Measurements from ENCODE around the gene SERPINC1.
"Not testable (repeated sequence)": the region's sequence is repeated elsewhere in the genome, so short reads cannot be mapped to it uniquely, and the experiment has no call there.

SERPINC1 gene

GRCh38 chr1:173889885-173890284, 27.2 kb downstream of the SERPINC1 start:
- DNase-seq (ENCODE audit: low spot score): no peak

- DNase-seq (ENCODE audit: low spot score): no peak
Measured at GRCh38 chr1:173888749-173889148, 28.4 kb downstream of the SERPINC1 start.

GRCh38 chr1:173887627-173888026, 29.5 kb downstream of the SERPINC1 start:
- no peak for DNase-seq (ENCODE audit: low spot score)

- no peak for DNase-seq (ENCODE audit: low spot score)
Measured at GRCh38 chr1:173886746-173887611, 30.1 kb downstream of the SERPINC1 start.

GRCh38 chr1:173884701-173885100, 32.4 kb downstream of the SERPINC1 start:
- DNase-seq (ENCODE audit: low spot score): no peak

- not testable (repeated sequence) for DNase-seq (ENCODE audit: low spot score)
Measured at GRCh38 chr1:173881117-173881516, 36.0 kb downstream of the SERPINC1 start.

GRCh38 chr1:173878251-173878650, 38.9 kb downstream of the SERPINC1 start:
- DNase-seq (ENCODE audit: low spot score): no peak

GRCh38 chr1:173876732-173877131, 40.4 kb downstream of the SERPINC1 start:
- no peak for DNase-seq (ENCODE audit: low spot score)

- no peak for DNase-seq (ENCODE audit: low spot score)
Measured at GRCh38 chr1:173871500-173871899, 45.6 kb downstream of the SERPINC1 start.

- no peak for DNase-seq (ENCODE audit: low spot score)
Measured at GRCh38 chr1:173871091-173871490, 46.0 kb downstream of the SERPINC1 start.

GRCh38 chr1:173870252-173871075, 46.7 kb downstream of the SERPINC1 start:
- no peak for DNase-seq (ENCODE audit: low spot score)

GRCh38 chr1:173869021-173869359, 48.1 kb downstream of the SERPINC1 start:
- DNase-seq (ENCODE audit: low spot score): peak; percentile 75

- peak; percentile 92 for DNase-seq (ENCODE audit: low spot score)
Measured at GRCh38 chr1:173868266-173869020, 48.7 kb downstream of the SERPINC1 start, which contains the start of gene ZBTB37. TSS of gene ZBTB37 (plus strand) at chr1:173868380. CDS start at chr1:173870226, 1,846 bp downstream.

GRCh38 chr1:173867753-173868265, 49.3 kb downstream of the SERPINC1 start, which contains the start of gene GAS5:
TSS of gene GAS5 (minus strand) at chr1:173867989.
- DNase-seq (ENCODE audit: low spot score): peak; percentile 100

GRCh38 chr1:173867141-173867752, 49.9 kb downstream of the SERPINC1 start:
- no peak for DNase-seq (ENCODE audit: low spot score)

GRCh38 chr1:173866413-173867115, 50.6 kb downstream of the SERPINC1 start:
- peak; percentile 51 for DNase-seq (ENCODE audit: low spot score)

- peak; percentile 51 for DNase-seq (ENCODE audit: low spot score)
Measured at GRCh38 chr1:173865468-173866164, 51.5 kb downstream of the SERPINC1 start.

GRCh38 chr1:173864179-173864867, 52.8 kb downstream of the SERPINC1 start:
- DNase-seq (ENCODE audit: low spot score): peak; percentile 51
